Activated naive CD4-positive, alpha-beta T cell treated with anti-CD3 and anti-CD28 coated beads, Interleukin-2, amount 10 ng/mL, durations not matched to agents 7 days and 5 days (primary cell): ENCODE data around the gene IFIT2.
"Not testable (repeated sequence)": the region's sequence is repeated elsewhere in the genome, so short reads cannot be mapped to it uniquely, and the experiment has no call there.

Experiments
- CTCF ChIA-PET: fragments of 350-600 bp; sonication (Branson Sonifier 250); formaldehyde crosslinking; loops from one replicate; lab custom pipeline; 2021; ENCODE audit warnings: antibody characterized with exemption; lab: Charles Lee
- DNase-seq: peaks from one replicate; pipeline ENCODE4 v3.0.0-alpha.2; 2020
- H3K27ac Mint-ChIP-seq: one replicate; pipeline ENCODE4 v1.8.0; 2021; ENCODE audit warnings: mild to moderate bottlenecking, moderate library complexity, mixed read lengths
- H3K27me3 Mint-ChIP-seq: one replicate; pipeline ENCODE4 v1.8.0; 2021; ENCODE audit warnings: mild to moderate bottlenecking, mixed read lengths
- H3K36me3 Mint-ChIP-seq: one replicate; pipeline ENCODE4 v1.8.0; 2021; ENCODE audit warnings: mixed read lengths
- H3K4me1 Mint-ChIP-seq: one replicate; pipeline ENCODE4 v1.8.0; 2021; ENCODE audit warnings: mixed read lengths
- H3K4me3 Mint-ChIP-seq: one replicate; pipeline ENCODE4 v1.8.0; 2021; ENCODE audit warnings: mild to moderate bottlenecking, moderate library complexity, mixed read lengths
- H3K9me3 Mint-ChIP-seq: one replicate; pipeline ENCODE4 v1.8.0; 2021; ENCODE audit warnings: mixed read lengths

Gene IFIT2

DNA sequence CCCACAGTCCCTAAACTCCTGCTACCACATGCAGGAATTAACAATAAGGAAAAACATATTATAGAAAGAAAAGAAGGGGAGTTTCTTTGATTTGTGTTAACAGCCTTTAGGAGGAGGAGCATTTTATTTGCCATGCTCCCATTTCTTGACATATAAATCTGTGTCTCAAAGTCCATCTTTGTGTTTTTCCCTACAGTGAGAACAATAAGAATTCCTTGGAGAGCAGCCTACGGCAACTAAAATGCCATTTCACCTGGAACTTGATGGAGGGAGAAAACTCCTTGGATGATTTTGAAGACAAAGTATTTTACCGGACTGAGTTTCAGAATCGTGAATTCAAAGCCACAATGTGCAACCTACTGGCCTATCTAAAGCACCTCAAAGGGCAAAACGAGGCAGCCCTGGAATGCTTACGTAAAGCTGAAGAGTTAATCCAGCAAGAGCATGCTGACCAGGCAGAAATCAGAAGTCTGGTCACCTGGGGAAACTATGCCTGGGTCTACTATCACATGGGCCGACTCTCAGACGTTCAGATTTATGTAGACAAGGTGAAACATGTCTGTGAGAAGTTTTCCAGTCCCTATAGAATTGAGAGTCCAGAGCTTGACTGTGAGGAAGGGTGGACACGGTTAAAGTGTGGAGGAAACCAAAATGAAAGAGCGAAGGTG, 4.1 kb downstream of the IFIT2 start:
- peaks cover 20% of the 10 kb centered on the region for H3K27me3 Mint-ChIP-seq
- CTCF ChIA-PET: no interaction called here
- H3K36me3 Mint-ChIP-seq: peaks cover 37% of the 10 kb centered on the region
- peaks cover 36% of the 10 kb centered on the region for H3K4me1 Mint-ChIP-seq
- no peak overlapping the region for H3K27ac Mint-ChIP-seq
- H3K9me3 Mint-ChIP-seq: peaks cover 5% of the 10 kb centered on the region
- no peak overlapping the region for H3K4me3 Mint-ChIP-seq
- DNase-seq: no peak

DNA sequence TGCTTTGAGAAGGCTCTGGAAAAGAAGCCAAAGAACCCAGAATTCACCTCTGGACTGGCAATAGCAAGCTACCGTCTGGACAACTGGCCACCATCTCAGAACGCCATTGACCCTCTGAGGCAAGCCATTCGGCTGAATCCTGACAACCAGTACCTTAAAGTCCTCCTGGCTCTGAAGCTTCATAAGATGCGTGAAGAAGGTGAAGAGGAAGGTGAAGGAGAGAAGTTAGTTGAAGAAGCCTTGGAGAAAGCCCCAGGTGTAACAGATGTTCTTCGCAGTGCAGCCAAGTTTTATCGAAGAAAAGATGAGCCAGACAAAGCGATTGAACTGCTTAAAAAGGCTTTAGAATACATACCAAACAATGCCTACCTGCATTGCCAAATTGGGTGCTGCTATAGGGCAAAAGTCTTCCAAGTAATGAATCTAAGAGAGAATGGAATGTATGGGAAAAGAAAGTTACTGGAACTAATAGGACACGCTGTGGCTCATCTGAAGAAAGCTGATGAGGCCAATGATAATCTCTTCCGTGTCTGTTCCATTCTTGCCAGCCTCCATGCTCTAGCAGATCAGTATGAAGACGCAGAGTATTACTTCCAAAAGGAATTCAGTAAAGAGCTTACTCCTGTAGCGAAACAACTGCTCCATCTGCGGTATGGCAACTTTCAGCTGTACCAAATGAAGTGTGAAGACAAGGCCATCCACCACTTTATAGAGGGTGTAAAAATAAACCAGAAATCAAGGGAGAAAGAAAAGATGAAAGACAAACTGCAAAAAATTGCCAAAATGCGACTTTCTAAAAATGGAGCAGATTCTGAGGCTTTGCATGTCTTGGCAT, 4.8 kb downstream of the IFIT2 start:
- CTCF ChIA-PET: interaction anchor here (0.7 kb wide), 1 partner anchor 9 kb away, joined by 3 read pairs; no protein-coding TSS in a partner anchor
- Mint-ChIP-seq H3K4me3 (no peak overlapping the region), H3K4me1 (peaks cover 29% of the 10 kb centered on the region), H3K9me3 (peaks cover 5% of the 10 kb centered on the region), H3K27me3 (peaks cover 20% of the 10 kb centered on the region), H3K36me3 (peaks cover 37% of the 10 kb centered on the region), H3K27ac (no peak overlapping the region)
- DNase-seq: no peak

DNA sequence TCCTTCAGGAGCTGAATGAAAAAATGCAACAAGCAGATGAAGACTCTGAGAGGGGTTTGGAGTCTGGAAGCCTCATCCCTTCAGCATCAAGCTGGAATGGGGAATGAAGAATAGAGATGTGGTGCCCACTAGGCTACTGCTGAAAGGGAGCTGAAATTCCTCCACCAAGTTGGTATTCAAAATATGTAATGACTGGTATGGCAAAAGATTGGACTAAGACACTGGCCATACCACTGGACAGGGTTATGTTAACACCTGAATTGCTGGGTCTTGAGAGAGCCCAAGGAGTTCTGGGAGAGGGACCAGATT, 5.4 kb downstream of the IFIT2 start:
- H3K36me3 Mint-ChIP-seq: peaks cover 37% of the 10 kb centered on the region
- no peak overlapping the region for H3K27ac Mint-ChIP-seq
- peaks cover 24% of the 10 kb centered on the region for H3K4me1 Mint-ChIP-seq
- DNase-seq: no peak
- peaks cover 24% of the 10 kb centered on the region for H3K27me3 Mint-ChIP-seq
- peaks cover 5% of the 10 kb centered on the region for H3K9me3 Mint-ChIP-seq
- CTCF ChIA-PET: interaction anchor here (0.7 kb wide), 1 partner anchor 8 kb away, joined by 3 read pairs; no protein-coding TSS in a partner anchor
- H3K4me3 Mint-ChIP-seq: no peak overlapping the region

DNA sequence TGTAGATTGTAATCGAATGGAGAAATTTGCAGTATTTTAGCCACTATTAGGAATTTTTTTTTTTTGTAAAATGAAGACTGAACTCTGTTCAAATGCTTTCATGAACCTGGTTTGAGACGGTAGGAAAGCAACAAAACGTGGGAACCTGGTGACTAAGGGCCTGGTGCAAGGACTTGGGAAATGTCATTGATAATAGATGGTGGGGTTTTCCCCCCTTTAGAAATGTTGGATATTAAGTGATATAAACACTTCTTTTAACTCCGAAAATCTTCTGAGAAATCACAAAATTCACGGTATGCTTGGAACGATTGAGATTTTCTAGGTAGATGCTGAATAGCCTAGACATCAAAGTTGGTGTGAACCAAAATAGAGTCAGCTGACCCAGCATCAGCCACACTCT, 6.4 kb downstream of the IFIT2 start:
- H3K36me3 Mint-ChIP-seq: peaks cover 37% of the 10 kb centered on the region
- H3K4me3 Mint-ChIP-seq: no peak overlapping the region
- H3K9me3 Mint-ChIP-seq: peaks cover 5% of the 10 kb centered on the region
- no peak for DNase-seq
- CTCF ChIA-PET: interaction anchor here (0.5 kb wide), 1 partner anchor 16 kb away, joined by 4 read pairs; no protein-coding TSS in a partner anchor
- H3K27me3 Mint-ChIP-seq: peaks cover 24% of the 10 kb centered on the region
- peaks cover 13% of the 10 kb centered on the region for H3K4me1 Mint-ChIP-seq
- no peak overlapping the region for H3K27ac Mint-ChIP-seq

DNA sequence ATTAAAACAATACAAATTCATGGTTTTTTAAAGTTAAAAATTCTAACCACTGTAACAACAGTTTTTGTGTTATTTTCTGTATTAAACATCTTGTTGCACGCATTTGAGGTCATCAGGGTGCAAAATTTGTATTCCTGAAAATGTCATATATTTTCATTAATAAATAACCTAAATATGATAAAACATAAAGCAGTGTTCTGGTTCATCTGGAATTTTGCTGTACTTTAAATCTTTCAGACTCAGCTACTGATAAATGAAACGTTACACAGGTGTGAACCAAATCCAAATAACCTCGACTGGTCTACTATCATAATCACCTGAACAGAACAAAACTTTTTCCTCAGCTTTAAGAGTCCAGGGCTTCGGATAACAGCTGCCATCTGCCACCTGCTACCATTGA, 6.9 kb downstream of the IFIT2 start:
- Mint-ChIP-seq H3K4me1 (peaks cover 9% of the 10 kb centered on the region), H3K9me3 (peaks cover 5% of the 10 kb centered on the region), H3K4me3 (no peak overlapping the region), H3K27me3 (peaks cover 22% of the 10 kb centered on the region), H3K27ac (no peak overlapping the region), H3K36me3 (peaks cover 35% of the 10 kb centered on the region)
- no peak for DNase-seq
- CTCF ChIA-PET: interaction anchor here (0.5 kb wide), 1 partner anchor 16 kb away, joined by 4 read pairs; no protein-coding TSS in a partner anchor

DNA sequence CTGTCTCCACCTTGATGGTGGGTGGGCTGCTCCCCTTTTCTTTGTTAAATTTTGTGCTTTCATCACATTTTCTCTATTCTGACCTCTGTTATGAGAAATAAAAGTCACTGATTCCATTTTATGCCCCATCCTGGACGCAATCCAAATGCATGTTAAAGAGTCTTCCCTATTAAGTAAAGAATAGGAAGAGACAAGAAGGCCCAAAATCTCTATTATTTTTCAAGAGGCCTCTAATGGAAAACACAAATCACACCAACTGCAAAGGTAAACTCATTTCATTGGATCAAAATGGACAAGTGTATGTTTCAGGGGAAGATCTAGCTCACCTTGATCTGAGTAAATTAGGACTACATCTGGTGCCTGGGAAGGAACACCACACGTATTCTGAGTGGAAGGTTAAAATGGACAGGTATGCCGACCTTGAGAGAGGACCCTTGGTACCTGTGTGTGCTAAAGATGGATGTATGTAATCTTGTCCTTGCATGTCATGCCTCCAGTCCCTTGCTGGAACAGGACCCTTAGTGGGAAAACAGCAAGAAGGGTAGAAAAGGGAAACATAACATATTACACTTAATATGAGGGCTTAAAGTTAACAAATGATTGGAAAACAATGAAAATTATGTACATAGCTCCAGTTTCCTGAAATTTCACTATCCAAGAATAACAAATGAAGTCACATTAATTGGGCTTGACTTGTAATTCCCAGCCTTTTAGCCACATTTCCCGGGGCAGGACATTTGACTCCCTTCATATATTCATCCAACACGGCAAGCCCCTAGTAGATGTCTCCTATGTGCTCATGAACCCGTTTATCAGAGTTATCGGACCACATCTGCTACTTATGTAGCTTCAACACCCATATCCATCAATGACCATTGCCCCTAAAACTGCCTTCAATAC, 7.6 kb downstream of the IFIT2 start:
- Mint-ChIP-seq H3K27me3 (peaks cover 15% of the 10 kb centered on the region), H3K36me3 (peaks cover 34% of the 10 kb centered on the region), H3K4me1 (peaks cover 3% of the 10 kb centered on the region), H3K27ac (no peak overlapping the region), H3K9me3 (peaks cover 5% of the 10 kb centered on the region), H3K4me3 (no peak overlapping the region)
- CTCF ChIA-PET: no interaction called here
- no peak for DNase-seq

DNA sequence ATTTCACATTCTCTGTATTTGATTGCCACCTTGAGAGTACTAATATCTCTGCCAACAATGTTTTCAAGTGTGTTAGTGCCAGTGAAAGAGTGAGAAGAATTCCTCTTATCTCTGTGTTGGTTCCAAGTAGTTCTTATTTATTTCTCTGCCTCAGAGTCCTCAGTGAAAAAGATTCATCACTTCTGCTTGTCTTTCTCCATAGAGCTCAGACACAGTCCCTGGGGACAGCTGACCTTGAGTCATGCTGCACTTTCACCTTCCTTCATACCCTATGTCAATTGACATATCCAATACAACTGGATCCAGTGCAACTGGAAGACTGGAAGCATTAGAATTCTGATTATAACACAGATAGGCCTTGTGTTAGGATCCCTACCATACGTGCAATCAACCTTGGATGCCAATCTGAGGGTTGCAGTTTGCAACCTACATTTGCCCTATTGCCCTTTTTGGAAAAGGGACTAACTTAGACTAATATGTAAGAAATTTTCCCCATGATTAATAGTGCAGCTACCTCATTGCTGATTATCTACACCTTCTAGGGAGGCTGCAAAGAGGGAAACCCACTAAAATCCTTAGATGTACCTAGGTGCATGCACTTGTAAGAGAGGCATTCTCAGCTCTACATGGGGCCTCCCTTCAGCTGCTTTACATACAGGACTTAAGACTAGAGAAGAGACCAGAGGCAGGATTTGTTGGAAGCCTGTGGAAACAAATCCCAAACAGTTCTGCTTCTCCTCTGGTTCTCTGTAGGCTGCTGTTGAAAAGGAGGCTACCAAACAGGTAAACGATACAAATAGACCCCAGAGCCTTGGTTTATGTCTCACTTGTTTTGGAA, 8.4 kb downstream of the IFIT2 start:
- H3K27me3 Mint-ChIP-seq: peaks cover 11% of the 10 kb centered on the region
- CTCF ChIA-PET: no interaction called here
- H3K36me3 Mint-ChIP-seq: peaks cover 32% of the 10 kb centered on the region
- H3K9me3 Mint-ChIP-seq: peaks cover 5% of the 10 kb centered on the region
- no peaks in the 10 kb centered on the region for H3K4me1 Mint-ChIP-seq
- H3K27ac Mint-ChIP-seq: no peak overlapping the region
- no peak overlapping the region for H3K4me3 Mint-ChIP-seq
- no peak for DNase-seq

DNA sequence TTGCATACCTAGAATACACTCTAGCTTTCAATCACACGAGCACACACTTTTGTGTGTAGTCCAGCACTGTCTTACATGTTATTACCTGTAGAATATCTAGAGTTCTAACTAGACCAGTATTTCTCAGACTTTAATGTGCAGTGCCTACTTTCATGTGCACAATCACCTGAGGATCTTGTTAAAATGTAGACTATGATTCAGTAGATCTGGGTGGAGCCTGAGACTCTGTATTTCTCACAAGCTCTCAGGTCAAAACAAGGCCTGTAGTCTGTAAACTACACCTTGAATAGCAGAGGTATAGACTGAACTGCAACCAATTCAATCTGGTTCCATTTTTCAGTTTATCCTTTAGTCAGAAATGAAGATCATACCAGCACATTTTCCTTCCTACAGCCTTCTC, 11.1 kb downstream of the IFIT2 start:
- H3K27ac Mint-ChIP-seq: no peak overlapping the region
- H3K4me3 Mint-ChIP-seq: no peak overlapping the region
- H3K9me3 Mint-ChIP-seq: peaks cover 3% of the 10 kb centered on the region
- H3K27me3 Mint-ChIP-seq: peaks cover 27% of the 10 kb centered on the region
- H3K4me1 Mint-ChIP-seq: no peaks in the 10 kb centered on the region
- CTCF ChIA-PET: no interaction called here
- DNase-seq: no peak
- H3K36me3 Mint-ChIP-seq: peaks cover 8% of the 10 kb centered on the region

DNA sequence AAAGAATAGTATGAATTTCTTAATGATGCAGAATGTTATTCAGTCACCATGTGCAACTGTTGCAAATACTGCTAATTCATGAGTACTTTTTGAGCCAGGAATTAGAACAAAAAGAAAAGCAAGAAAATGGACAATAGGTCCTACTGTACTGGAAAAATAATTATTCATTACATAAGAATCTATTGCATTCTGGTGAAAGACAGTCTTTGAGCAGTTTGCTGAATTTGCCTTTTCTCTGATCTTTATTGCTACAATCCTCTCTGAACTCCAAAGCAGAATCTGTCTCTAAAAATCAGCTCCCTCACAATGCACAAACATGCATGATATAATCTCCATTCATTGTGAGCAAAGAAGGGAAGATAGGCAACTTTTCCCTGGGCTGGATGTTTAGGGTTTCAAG, 12.8 kb downstream of the IFIT2 start:
- H3K4me3 Mint-ChIP-seq: no peak overlapping the region
- CTCF ChIA-PET: no interaction called here

DNA sequence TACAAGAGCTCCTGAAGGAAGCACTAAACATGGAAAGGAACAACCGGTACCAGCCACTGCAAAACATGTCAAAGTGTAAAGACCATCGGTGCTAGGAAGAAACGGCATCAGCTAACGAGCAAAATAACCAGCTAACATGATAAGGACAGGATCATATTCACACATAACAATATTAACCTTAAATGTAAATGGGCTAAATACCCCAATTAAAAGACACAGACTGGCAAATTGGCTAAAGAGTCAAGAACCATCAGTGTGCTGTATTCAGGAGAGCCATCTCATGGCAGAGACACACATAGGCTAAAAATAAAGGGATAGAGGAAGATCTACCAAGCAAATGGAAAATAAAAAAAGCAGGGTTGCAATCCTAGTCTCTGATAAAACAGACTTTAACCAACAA, 16.2 kb downstream of the IFIT2 start:
- H3K27ac Mint-ChIP-seq, CTCF ChIA-PET, DNase-seq, H3K9me3 Mint-ChIP-seq, H3K4me1 Mint-ChIP-seq, H3K4me3 Mint-ChIP-seq, H3K36me3 Mint-ChIP-seq: not testable (repeated sequence)
- H3K27me3 Mint-ChIP-seq: peaks cover 45% of the 10 kb centered on the region

More for the DNA sequence above, 12.8 kb downstream of the IFIT2 start:
- H3K27me3 Mint-ChIP-seq: peaks cover 37% of the 10 kb centered on the region
- H3K27ac Mint-ChIP-seq: no peak overlapping the region
- no peaks in the 10 kb centered on the region for H3K9me3 Mint-ChIP-seq
- no peaks in the 10 kb centered on the region for H3K4me1 Mint-ChIP-seq
- DNase-seq: no peak
- H3K36me3 Mint-ChIP-seq: no peaks in the 10 kb centered on the region

DNA sequence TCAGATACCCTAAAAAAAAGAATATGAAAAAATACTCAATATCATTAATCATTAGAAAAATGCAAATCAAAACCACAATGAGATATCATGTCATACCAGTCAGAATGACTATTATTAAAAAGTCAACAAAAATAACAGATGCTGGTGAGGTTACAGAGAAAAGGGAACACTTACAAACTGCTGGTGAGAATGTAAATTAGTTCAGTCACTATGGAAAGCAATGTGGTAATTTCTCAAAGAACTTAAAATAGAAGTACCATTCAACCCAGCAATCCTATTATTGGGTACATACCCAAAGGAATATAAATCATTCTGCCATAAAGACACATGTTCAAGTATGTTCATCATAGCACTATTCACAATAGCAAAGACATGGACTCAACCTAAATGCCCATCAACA, 23.2 kb downstream of the IFIT2 start:
- CTCF ChIA-PET, DNase-seq, H3K36me3 Mint-ChIP-seq, H3K9me3 Mint-ChIP-seq, H3K27ac Mint-ChIP-seq, H3K4me3 Mint-ChIP-seq: not testable (repeated sequence)
- H3K27me3 Mint-ChIP-seq: peaks cover 41% of the 10 kb centered on the region
- H3K4me1 Mint-ChIP-seq: peaks cover 29% of the 10 kb centered on the region

DNA sequence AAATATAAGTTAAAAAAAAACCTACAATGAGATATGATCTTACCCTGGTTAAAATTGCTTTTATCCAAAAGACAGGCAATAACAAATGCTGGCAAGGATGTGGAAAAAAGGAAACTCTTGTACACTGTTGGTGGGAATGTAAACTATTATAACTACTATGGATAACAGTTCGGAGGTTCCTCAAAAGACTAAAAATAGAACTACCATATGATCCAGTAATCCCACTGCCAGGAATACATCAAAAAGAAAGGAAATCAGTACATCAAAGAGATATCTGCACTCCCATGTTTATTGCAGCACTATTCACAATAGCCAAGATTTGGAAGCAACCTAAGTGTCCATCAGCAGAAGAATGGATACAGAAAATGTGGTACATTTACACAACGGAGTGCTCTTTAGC, 24.0 kb downstream of the IFIT2 start:
- DNase-seq, CTCF ChIA-PET, H3K4me3 Mint-ChIP-seq, H3K36me3 Mint-ChIP-seq, H3K27ac Mint-ChIP-seq, H3K9me3 Mint-ChIP-seq: not testable (repeated sequence)
- Mint-ChIP-seq H3K27me3 (peaks cover 39% of the 10 kb centered on the region), H3K4me1 (peaks cover 35% of the 10 kb centered on the region)

DNA sequence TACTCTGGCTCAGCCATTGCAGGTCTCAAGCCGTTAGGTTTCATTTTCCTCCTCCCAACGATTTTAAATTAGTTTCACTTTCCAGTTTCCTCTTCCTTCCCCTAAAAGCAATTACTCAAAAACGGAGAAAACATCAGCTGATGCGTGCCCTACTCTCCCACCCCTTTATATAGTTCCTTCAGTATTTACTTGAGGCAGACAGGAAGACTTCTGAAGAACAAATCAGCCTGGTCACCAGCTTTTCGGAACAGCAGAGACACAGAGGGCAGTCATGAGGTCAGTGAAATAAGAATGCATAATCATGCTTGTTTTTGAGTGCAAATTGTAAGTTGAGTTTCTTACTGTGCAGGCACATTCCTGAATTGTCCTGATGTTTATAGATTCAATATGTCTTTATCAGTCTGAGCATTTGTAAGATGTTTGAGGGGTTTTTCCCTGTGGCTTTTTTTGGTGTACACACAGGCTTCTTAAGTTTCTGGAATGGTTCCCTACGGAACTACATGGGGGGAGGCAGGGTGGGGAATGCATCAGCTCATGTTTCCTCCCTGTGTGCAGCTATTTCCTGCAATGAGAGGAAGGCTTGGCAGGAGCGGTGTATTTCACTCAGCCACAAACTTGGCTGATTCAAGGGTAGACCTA, 26.1 kb downstream of the IFIT2 start, which contains the start of gene IFIT3:
TSS of gene IFIT3 (plus strand) at position 195 of the 639 bp plus-strand sequence. CDS start at position 272, 77 bp downstream.
- H3K27me3 Mint-ChIP-seq: peaks cover 41% of the 10 kb centered on the region
- CTCF ChIA-PET: interaction anchor here (1.0 to 1.5 kb wide), 2 partner anchors 9 to 41 kb away, joined by 3 to 8 read pairs; no protein-coding TSS in a partner anchor
- H3K9me3 Mint-ChIP-seq: no peaks in the 10 kb centered on the region
- H3K27ac Mint-ChIP-seq: peak within 1 kb of the TSS; percentile 46
- peaks cover 50% of the 10 kb centered on the region for H3K4me1 Mint-ChIP-seq
- peak; percentile 34 for DNase-seq
- H3K36me3 Mint-ChIP-seq: no peaks in the 10 kb centered on the region
- H3K4me3 Mint-ChIP-seq: peak within 1 kb of the TSS; percentile 71
